HCT116 (cell line): ENCODE measurements around the gene CPEB3. TPM values are rescaled to one million over a fixed set of nuclear protein-coding genes. Genes with fewer than 3 reads are reported as not detected.

Source experiments
- ATAC-seq: fragments of 200-7000 bp; cut with Tn5 transposase; 2 replicates; pipeline ENCODE4 v1.9.1; 2020; ENCODE audit warnings: mild to moderate bottlenecking, moderate library complexity
- BruUV-seq: library from RNA; stranded (reverse); fragments of 400-500 nt; replicated peaks from 2 replicates; lab custom pipeline; 2021; lab: Mats Ljungman, UMichigan
- CTCF ChIA-PET: fragments of 300-600 bp; sonication (Branson Sonifier 250); formaldehyde crosslinking; loops from one replicate; lab custom pipeline; 2021; ENCODE audit warnings: antibody characterized with exemption; lab: Charles Lee
- POLR2A ChIA-PET: fragments of 300-600, 350-600 bp; sonication (Branson Sonifier 250); formaldehyde crosslinking; loops from one replicate; lab custom pipeline; 2021; ENCODE audit warnings: antibody characterized with exemption; lab: Charles Lee
- RAD21 ChIA-PET, 2 experiments: fragments of 300-600 bp; sonication (Branson Sonifier 250); formaldehyde crosslinking; loops; one replicate each; lab custom pipeline; 2023; ENCODE audit warnings: low total read pairs in 2 of 2; ENCODE audit not compliant: uncharacterized antibody in 2 of 2, unreplicated experiment in 2 of 2, low non-redundant PET in 1 of 2; lab: Charles Lee
- DNase-seq: peaks from one replicate; pipeline ENCODE4 v3.0.0-alpha.2; 2010; ENCODE audit warnings: low read depth, low spot score
- H2AFZ ChIP-seq: fragments of 200-600 bp; shearing (Covaris generic), sonication (generic); 2 replicates; pipeline ENCODE4 v1.6.1; 2017; ENCODE audit warnings: low read depth, mixed run types, mixed read lengths, antibody characterized with exemption, low read length; ENCODE audit not compliant: poor library complexity, severe bottlenecking
- H3K27ac ChIP-seq: 2 replicates; pipeline ENCODE4 v1.5.1; 2012; ENCODE audit warnings: low read depth, low read length
- H3K27me3 ChIP-seq: fragments of 200-600 bp; sonication (generic); 2 replicates; pipeline ENCODE4 v1.6.1; 2016; ENCODE audit warnings: mixed run types, low read length, mixed read lengths; ENCODE audit not compliant: insufficient read depth
- H3K36me3 ChIP-seq, 2 experiments: fragments of 200-500 bp in 1 of 2; fragments of 200-600 bp in 1 of 2; sonication (Bioruptor generic) in 1 of 2; sonication (generic) in 1 of 2; 2 replicates each; pipeline versions ENCODE4 v1.5.1 to v1.6.1; 2014 to 2016; ENCODE audit warnings: low read length in 2 of 2, inconsistent platforms in 1 of 2, mixed read lengths in 1 of 2, mixed run types in 1 of 2; ENCODE audit not compliant: insufficient read depth in 2 of 2, control insufficient read depth in 1 of 2
- H3K4me1 ChIP-seq, 2 experiments: fragments of 200-600 bp in 1 of 2; sonication (generic) in 1 of 2; 2 replicates each; pipeline versions ENCODE4 v1.5.1 to v1.6.1; 2012 to 2017; ENCODE audit warnings: low read length in 2 of 2, inconsistent platforms in 1 of 2, mild to moderate bottlenecking in 1 of 2, mixed read lengths in 1 of 2, mixed run types in 1 of 2, moderate library complexity in 1 of 2; ENCODE audit not compliant: insufficient read depth in 2 of 2, control insufficient read depth in 1 of 2
- H3K4me2 ChIP-seq: fragments of 200-600 bp; sonication (generic); 2 replicates; pipeline ENCODE4 v1.6.1; 2017; ENCODE audit warnings: mixed run types, low read length, mixed read lengths
- H3K4me3 ChIP-seq, 2 experiments: fragments of 200-600 bp in 1 of 2; sonication (generic) in 1 of 2; replicated peaks in 1 of 2; 2 replicates each; pipeline ENCODE4 v1.5.1; 2011 to 2016; ENCODE audit warnings: low read length in 2 of 2, control low read depth in 1 of 2, low read depth in 1 of 2, mild to moderate bottlenecking in 1 of 2, mixed read lengths in 1 of 2, mixed run types in 1 of 2
- H3K79me2 ChIP-seq: fragments of 200-600 bp; sonication (generic); 2 replicates; pipeline ENCODE4 v1.6.1; 2017; ENCODE audit warnings: mild to moderate bottlenecking, mixed run types, low read length, moderate library complexity, mixed read lengths; ENCODE audit not compliant: insufficient read depth
- H3K9ac ChIP-seq: fragments of 200-600 bp; sonication (generic); 2 replicates; pipeline ENCODE4 v1.6.1; 2016; ENCODE audit warnings: low read length, mixed read lengths
- H3K9me2 ChIP-seq: fragments of 200-600 bp; sonication (generic), shearing (Covaris generic); 2 replicates; pipeline ENCODE4 v1.6.1; 2017; ENCODE audit warnings: mixed run types, mild to moderate bottlenecking, moderate library complexity; ENCODE audit not compliant: insufficient read depth
- H3K9me3 ChIP-seq, 2 experiments: fragments of 200-500 bp in 1 of 2; fragments of 200-600 bp in 1 of 2; sonication (Bioruptor generic) in 1 of 2; sonication (generic) in 1 of 2; 2 replicates each; pipeline ENCODE4 v1.6.1; 2014 to 2017; ENCODE audit warnings: low read length in 2 of 2, mixed read lengths in 2 of 2, inconsistent platforms in 1 of 2, low read depth in 1 of 2, mild to moderate bottlenecking in 1 of 2, mixed run types in 1 of 2, moderate library complexity in 1 of 2; ENCODE audit not compliant: control insufficient read depth in 1 of 2, insufficient read depth in 1 of 2
- H4K20me1 ChIP-seq: fragments of 200-600 bp; sonication (generic), shearing (Covaris generic); 2 replicates; pipeline ENCODE4 v1.6.1; 2017; ENCODE audit warnings: mixed run types, mild to moderate bottlenecking, moderate library complexity; ENCODE audit not compliant: insufficient read depth
- CBX3 ChIP-seq: IDR thresholded peaks from 2 replicates; pipeline ENCODE4 v1.6.1; 2012; ENCODE audit warnings: low read depth
- CEBPB ChIP-seq: IDR thresholded peaks from 2 replicates; pipeline ENCODE4 v1.6.1; 2012; ENCODE audit warnings: low read depth
- CTCF ChIP-seq, 3 experiments: fragments of 200-600 bp in 1 of 3; sonication (generic) in 1 of 3; IDR thresholded peaks in 2 of 3; conservative IDR thresholded peaks in 1 of 3; 2 replicates each; pipeline ENCODE4 v1.5.1; 2012 to 2017; ENCODE audit warnings: low read depth in 2 of 3, low read length in 2 of 3, antibody characterized with exemption in 1 of 3, borderline replicate concordance in 1 of 3, control low read depth in 1 of 3, mild to moderate bottlenecking in 1 of 3, mixed read lengths in 1 of 3, mixed run types in 1 of 3, moderate library complexity in 1 of 3; ENCODE audit not compliant: insufficient read depth in 1 of 3
- EGR1 ChIP-seq: IDR thresholded peaks from 2 replicates; pipeline ENCODE4 v1.6.1; 2012; ENCODE audit warnings: low read depth
- RAD21 ChIP-seq: IDR thresholded peaks from 2 replicates; pipeline ENCODE4 v1.6.1; 2012; ENCODE audit warnings: low read depth, mild to moderate bottlenecking
- SIN3A ChIP-seq: IDR thresholded peaks from 2 replicates; pipeline ENCODE4 v1.6.1; 2012; ENCODE audit warnings: low read depth
- TCF7L2 ChIP-seq: IDR thresholded peaks from 2 replicates; pipeline ENCODE4 v1.7.0; 2011; ENCODE audit warnings: borderline replicate concordance, inconsistent platforms; ENCODE audit not compliant: insufficient read depth, insufficient read length; ENCODE audit errors: extremely low read depth
- ZNF274 ChIP-seq: fragments of 200-500 bp; sonication (Bioruptor generic); IDR thresholded peaks from 2 replicates; pipeline ENCODE4 v1.6.1; 2014; ENCODE audit warnings: mild to moderate bottlenecking, low read depth, low read length, inconsistent platforms
- intact Hi-C: fragments of 100-400 bp; cut with micrococcal nuclease; formaldehyde crosslinking; loops from 2 replicates; pipeline ENCODE4 v1.10.0; 2022
- total RNA-seq: library from RNA; stranded (reverse); gene quantifications from one replicate; pipeline ENCODE4 v1.2.1, GENCODE V29; 2021; ENCODE audit not compliant: unreplicated experiment

The CPEB3 gene
- total RNA-seq, 1 experiment from 2014 or later = 3.0 TPM

- TF ChIP-seq TCF7L2 (no peak), CEBPB (no peak), SIN3A (no peak)
- TF ChIP-seq, all 23 proteins: peak for 0
Measured at GRCh38 chr10:92298487-92298886, 7.6 kb upstream of the CPEB3 start (continued).

- H3K4me2 ChIP-seq = peak overlapping the region; percentile 94
- ChIA-PET CTCF (interaction anchor here (0.8 to 2.0 kb wide), 3 partner anchors 12 to 204 kb away, joined by 3 to 5 read pairs (median 5); no protein-coding TSS in a partner anchor), POLR2A (no interaction called here), RAD21 (no interaction called here)
- BruUV-seq = TSS peak; percentile 47
- DNase-seq = peak; percentile 32
- H3K9me3 ChIP-seq = no peaks in the 10 kb centered on the region
- intact Hi-C loops = loop anchor here (2.0 to 5.0 kb wide), 3 partner anchors 35 to 203 kb away; no protein-coding TSS in a partner anchor
- peaks cover 4 to 9% of the 10 kb centered on the region in 2 experiments; a peak in 2 of 4 replicates for H3K36me3 ChIP-seq
- peaks cover 64% of the 10 kb centered on the region for H3K79me2 ChIP-seq
- TF ChIP-seq CTCF (IDR thresholded peaks at IDR 0.05 in 2 of 3, conservative IDR thresholded peaks at IDR 0.05 in 1 of 3; ENCODE audit: borderline replicate concordance in 1 of 3, insufficient read depth in 1 of 3, low read depth in 2 of 3, low read length in 2 of 3) (peak; percentile 49 to 66 (median 55)), CBX3 (no peak), ZNF274 (no peak), EGR1 (no peak), TCF7L2 (peak; percentile 40), RAD21 (peak; percentile 50)
- H3K4me1 ChIP-seq = peaks cover 7 to 14% of the 10 kb centered on the region in 2 experiments
- no peaks in the 10 kb centered on the region for H4K20me1 ChIP-seq
- no peaks in the 10 kb centered on the region for H3K9me2 ChIP-seq
- H3K9ac ChIP-seq = peak overlapping the region; percentile 93
- H3K27ac ChIP-seq = peak overlapping the region; percentile 91; the same call in 1 of the 2 replicates
- H3K27me3 ChIP-seq = no peaks in the 10 kb centered on the region
- H2AFZ ChIP-seq = no peak overlapping the region
- H3K4me3 ChIP-seq = peak overlapping the region; percentile 94 to 97
- ATAC-seq = no peak
Measured at GRCh38 chr10:92291921-92292845, 1.3 kb upstream of the CPEB3 start.
